OCI-LY7 (cell line): ENCODE results near the gene CARD14. TPM values are rescaled to one million over a fixed set of nuclear protein-coding genes. Genes with fewer than 3 reads are reported as not detected.

Experiments
- BruUV-seq: library from RNA; stranded (reverse); fragments of 400-500 nt; replicated peaks from 2 replicates; lab custom pipeline; 2021; lab: Mats Ljungman, UMichigan
- CTCF ChIA-PET: fragments of 300-600 bp; sonication (Branson Sonifier 250); formaldehyde crosslinking; loops from one replicate; lab custom pipeline; 2022; ENCODE audit warnings: antibody characterized with exemption; ENCODE audit not compliant: unreplicated experiment; lab: Charles Lee
- POLR2A ChIA-PET: fragments of 300-600 bp; sonication (Branson Sonifier 250); formaldehyde crosslinking; loops from one replicate; lab custom pipeline; 2022; ENCODE audit warnings: antibody characterized with exemption; lab: Charles Lee
- DNase-seq: peaks from one replicate; pipeline ENCODE4 v3.0.0-alpha.2; 2015; ENCODE audit warnings: low spot score
- H2AFZ ChIP-seq: fragments of 200-600 bp; sonication (generic), shearing (Covaris generic); 2 replicates; pipeline ENCODE4 v1.6.1; 2014; ENCODE audit warnings: mild to moderate bottlenecking, antibody characterized with exemption, low read length, moderate library complexity
- H3K27ac ChIP-seq: fragments of 200-600 bp; sonication (generic); 2 replicates; pipeline ENCODE4 v1.5.1; 2014; ENCODE audit warnings: mixed run types, low read depth, mild to moderate bottlenecking, moderate library complexity, low read length, inconsistent platforms; ENCODE audit not compliant: poor library complexity, severe bottlenecking
- H3K36me3 ChIP-seq: fragments of 200-600 bp; sonication (generic); 2 replicates; pipeline ENCODE4 v1.6.1; 2014; ENCODE audit warnings: mild to moderate bottlenecking, antibody characterized with exemption, low read length, moderate library complexity, mixed read lengths; ENCODE audit not compliant: insufficient read depth
- H3K4me1 ChIP-seq: fragments of 200-600 bp; sonication (generic); 2 replicates; pipeline ENCODE4 v1.5.1; 2014; ENCODE audit warnings: mild to moderate bottlenecking, low read length; ENCODE audit not compliant: insufficient read depth, poor library complexity, severe bottlenecking
- H3K4me2 ChIP-seq: fragments of 200-600 bp; sonication (generic); 2 replicates; pipeline ENCODE4 v1.6.1; 2014; ENCODE audit warnings: mild to moderate bottlenecking, low read length
- H3K4me3 ChIP-seq: fragments of 200-600 bp; sonication (generic); 2 replicates; pipeline ENCODE4 v1.5.1; 2014; ENCODE audit warnings: mild to moderate bottlenecking, low read depth, low read length; ENCODE audit not compliant: poor library complexity, severe bottlenecking
- H3K79me2 ChIP-seq: fragments of 200-600 bp; sonication (generic); 2 replicates; pipeline ENCODE4 v1.6.1; 2016; ENCODE audit warnings: low read depth, mild to moderate bottlenecking, low read length, moderate library complexity, mixed read lengths; ENCODE audit not compliant: insufficient read depth
- H3K9me2 ChIP-seq: fragments of 200-600 bp; sonication (generic); 2 replicates; pipeline ENCODE4 v1.6.1; 2016; ENCODE audit warnings: mild to moderate bottlenecking, low read length, mixed read lengths; ENCODE audit not compliant: insufficient read depth
- H3K9me3 ChIP-seq: fragments of 200-600 bp; sonication (generic); 2 replicates; pipeline ENCODE4 v1.6.1; 2014; ENCODE audit warnings: mild to moderate bottlenecking, mixed run types, low read length, mixed read lengths
- H4K20me1 ChIP-seq: fragments of 200-600 bp; sonication (generic); 2 replicates; pipeline ENCODE4 v1.6.1; 2014; ENCODE audit warnings: mild to moderate bottlenecking, antibody characterized with exemption, low read length, moderate library complexity, mixed read lengths; ENCODE audit not compliant: insufficient read depth
- CTCF ChIP-seq: fragments of 200-600 bp; sonication (generic); conservative IDR thresholded peaks from 2 replicates; pipeline ENCODE4 v1.5.1; 2014; ENCODE audit warnings: mild to moderate bottlenecking, antibody characterized with exemption, low read length, moderate library complexity, mixed read lengths
- EZH2phosphoT487 ChIP-seq: fragments of 200-600 bp; sonication (generic); IDR thresholded peaks from 2 replicates; pipeline ENCODE4 v1.6.1; 2018; ENCODE audit warnings: low read depth, borderline replicate concordance, mild to moderate bottlenecking, mixed run types, antibody characterized with exemption, low read length, moderate library complexity, mixed read lengths
- intact Hi-C: fragments of 100-400 bp; cut with micrococcal nuclease; formaldehyde crosslinking; loops from one replicate; pipeline ENCODE4 v1.10.0; 2022; ENCODE audit not compliant: unreplicated experiment
- total RNA-seq, 2 experiments: library from RNA; depleted of rRNA in 1 of 2; stranded (reverse); fragments of >200 nt in 1 of 2; shearing (Covaris generic) in 1 of 2; gene quantifications; 2 replicates each; pipeline ENCODE4 v1.2.3, GENCODE V29; 2014 to 2022

The CARD14 gene
- total RNA-seq, 2 experiments from 2014 or later = not detected

- Histone ChIP-seq H3K4me3 (no peak overlapping the region), H3K9me3 (no peaks in the 10 kb centered on the region), H3K27ac (no peak overlapping the region), H3K9me2 (no peaks in the 10 kb centered on the region), H3K36me3 (no peaks in the 10 kb centered on the region), H3K4me2 (no peak overlapping the region), H2AFZ (no peak overlapping the region), H3K4me1 (no peaks in the 10 kb centered on the region), H3K79me2 (no peaks in the 10 kb centered on the region), H4K20me1 (no peaks in the 10 kb centered on the region)
- no peak for DNase-seq
- CTCF ChIA-PET = no interaction called here
- intact Hi-C loops = no loop called here
- no TSS peak for BruUV-seq
- POLR2A ChIA-PET = no interaction called here
- no peak for TF ChIP-seq EZH2phosphoT487
Observed at GRCh38 chr17:80245566-80246265, 75.9 kb downstream of the CARD14 start.

GRCh38 chr17:80246266-80246681, 76.4 kb downstream of the CARD14 start:
- ChIA-PET CTCF (no interaction called here), POLR2A (no interaction called here)
- BruUV-seq = no TSS peak
- no peaks in the 10 kb centered on the region for H4K20me1 ChIP-seq
- H3K4me2 ChIP-seq = no peak overlapping the region
- H3K4me1 ChIP-seq = no peaks in the 10 kb centered on the region
- no peak for DNase-seq
- TF ChIP-seq EZH2phosphoT487 (no peak), CTCF (no peak)
- H3K27ac ChIP-seq = no peak overlapping the region
- no peaks in the 10 kb centered on the region for H3K36me3 ChIP-seq
- H2AFZ ChIP-seq = no peak overlapping the region
- intact Hi-C loops = no loop called here
- no peaks in the 10 kb centered on the region for H3K9me3 ChIP-seq
- no peaks in the 10 kb centered on the region for H3K9me2 ChIP-seq
- H3K79me2 ChIP-seq = no peaks in the 10 kb centered on the region
- no peak overlapping the region for H3K4me3 ChIP-seq

- H2AFZ ChIP-seq = no peak overlapping the region
- no peak overlapping the region for H3K4me2 ChIP-seq
- TF ChIP-seq EZH2phosphoT487 (no peak), CTCF (no peak)
- ChIA-PET CTCF (no interaction called here), POLR2A (no interaction called here)
- H4K20me1 ChIP-seq = no peaks in the 10 kb centered on the region
- H3K9me2 ChIP-seq = no peaks in the 10 kb centered on the region
- no peak overlapping the region for H3K27ac ChIP-seq
- no peak for DNase-seq
- no peaks in the 10 kb centered on the region for H3K9me3 ChIP-seq
- intact Hi-C loops = no loop called here
- no peaks in the 10 kb centered on the region for H3K36me3 ChIP-seq
- no peaks in the 10 kb centered on the region for H3K79me2 ChIP-seq
- H3K4me1 ChIP-seq = no peaks in the 10 kb centered on the region
- BruUV-seq = no TSS peak
- H3K4me3 ChIP-seq = no peak overlapping the region
Observed at GRCh38 chr17:80246726-80247125, 76.9 kb downstream of the CARD14 start.
